HCT116 (cell line): ENCODE results near the gene CARS1. TPM values are rescaled to one million over a fixed set of nuclear protein-coding genes. Genes with fewer than 3 reads are reported as not detected.

Experiments used
- ATAC-seq: fragments of 200-7000 bp; cut with Tn5 transposase; 2 replicates; pipeline ENCODE4 v1.9.1; 2020; ENCODE audit warnings: mild to moderate bottlenecking, moderate library complexity
- BruUV-seq: library from RNA; stranded (reverse); fragments of 400-500 nt; replicated peaks from 2 replicates; lab custom pipeline; 2021; lab: Mats Ljungman, UMichigan
- CTCF ChIA-PET: fragments of 300-600 bp; sonication (Branson Sonifier 250); formaldehyde crosslinking; loops from one replicate; lab custom pipeline; 2021; ENCODE audit warnings: antibody characterized with exemption; lab: Charles Lee
- POLR2A ChIA-PET: fragments of 300-600, 350-600 bp; sonication (Branson Sonifier 250); formaldehyde crosslinking; loops from one replicate; lab custom pipeline; 2021; ENCODE audit warnings: antibody characterized with exemption; lab: Charles Lee
- RAD21 ChIA-PET, 2 experiments: fragments of 300-600 bp; sonication (Branson Sonifier 250); formaldehyde crosslinking; loops; one replicate each; lab custom pipeline; 2023; ENCODE audit warnings: low total read pairs in 2 of 2; ENCODE audit not compliant: uncharacterized antibody in 2 of 2, unreplicated experiment in 2 of 2, low non-redundant PET in 1 of 2; lab: Charles Lee
- DNase-seq: peaks from one replicate; pipeline ENCODE4 v3.0.0-alpha.2; 2010; ENCODE audit warnings: low read depth, low spot score
- H2AFZ ChIP-seq: fragments of 200-600 bp; shearing (Covaris generic), sonication (generic); 2 replicates; pipeline ENCODE4 v1.6.1; 2017; ENCODE audit warnings: low read depth, mixed run types, mixed read lengths, antibody characterized with exemption, low read length; ENCODE audit not compliant: poor library complexity, severe bottlenecking
- H3K27ac ChIP-seq: 2 replicates; pipeline ENCODE4 v1.5.1; 2012; ENCODE audit warnings: low read depth, low read length
- H3K27me3 ChIP-seq: fragments of 200-600 bp; sonication (generic); 2 replicates; pipeline ENCODE4 v1.6.1; 2016; ENCODE audit warnings: mixed run types, low read length, mixed read lengths; ENCODE audit not compliant: insufficient read depth
- H3K36me3 ChIP-seq, 2 experiments: fragments of 200-500 bp in 1 of 2; fragments of 200-600 bp in 1 of 2; sonication (Bioruptor generic) in 1 of 2; sonication (generic) in 1 of 2; 2 replicates each; pipeline versions ENCODE4 v1.5.1 to v1.6.1; 2014 to 2016; ENCODE audit warnings: low read length in 2 of 2, inconsistent platforms in 1 of 2, mixed read lengths in 1 of 2, mixed run types in 1 of 2; ENCODE audit not compliant: insufficient read depth in 2 of 2, control insufficient read depth in 1 of 2
- H3K4me1 ChIP-seq, 2 experiments: fragments of 200-600 bp in 1 of 2; sonication (generic) in 1 of 2; 2 replicates each; pipeline versions ENCODE4 v1.5.1 to v1.6.1; 2012 to 2017; ENCODE audit warnings: low read length in 2 of 2, inconsistent platforms in 1 of 2, mild to moderate bottlenecking in 1 of 2, mixed read lengths in 1 of 2, mixed run types in 1 of 2, moderate library complexity in 1 of 2; ENCODE audit not compliant: insufficient read depth in 2 of 2, control insufficient read depth in 1 of 2
- H3K4me2 ChIP-seq: fragments of 200-600 bp; sonication (generic); 2 replicates; pipeline ENCODE4 v1.6.1; 2017; ENCODE audit warnings: mixed run types, low read length, mixed read lengths
- H3K4me3 ChIP-seq, 2 experiments: fragments of 200-600 bp in 1 of 2; sonication (generic) in 1 of 2; replicated peaks in 1 of 2; 2 replicates each; pipeline ENCODE4 v1.5.1; 2011 to 2016; ENCODE audit warnings: low read length in 2 of 2, control low read depth in 1 of 2, low read depth in 1 of 2, mild to moderate bottlenecking in 1 of 2, mixed read lengths in 1 of 2, mixed run types in 1 of 2
- H3K79me2 ChIP-seq: fragments of 200-600 bp; sonication (generic); 2 replicates; pipeline ENCODE4 v1.6.1; 2017; ENCODE audit warnings: mild to moderate bottlenecking, mixed run types, low read length, moderate library complexity, mixed read lengths; ENCODE audit not compliant: insufficient read depth
- H3K9ac ChIP-seq: fragments of 200-600 bp; sonication (generic); 2 replicates; pipeline ENCODE4 v1.6.1; 2016; ENCODE audit warnings: low read length, mixed read lengths
- H3K9me2 ChIP-seq: fragments of 200-600 bp; sonication (generic), shearing (Covaris generic); 2 replicates; pipeline ENCODE4 v1.6.1; 2017; ENCODE audit warnings: mixed run types, mild to moderate bottlenecking, moderate library complexity; ENCODE audit not compliant: insufficient read depth
- H3K9me3 ChIP-seq, 2 experiments: fragments of 200-500 bp in 1 of 2; fragments of 200-600 bp in 1 of 2; sonication (Bioruptor generic) in 1 of 2; sonication (generic) in 1 of 2; 2 replicates each; pipeline ENCODE4 v1.6.1; 2014 to 2017; ENCODE audit warnings: low read length in 2 of 2, mixed read lengths in 2 of 2, inconsistent platforms in 1 of 2, low read depth in 1 of 2, mild to moderate bottlenecking in 1 of 2, mixed run types in 1 of 2, moderate library complexity in 1 of 2; ENCODE audit not compliant: control insufficient read depth in 1 of 2, insufficient read depth in 1 of 2
- H4K20me1 ChIP-seq: fragments of 200-600 bp; sonication (generic), shearing (Covaris generic); 2 replicates; pipeline ENCODE4 v1.6.1; 2017; ENCODE audit warnings: mixed run types, mild to moderate bottlenecking, moderate library complexity; ENCODE audit not compliant: insufficient read depth
- ATF3 ChIP-seq: IDR thresholded peaks from 2 replicates; pipeline ENCODE4 v1.6.1; 2012
- CEBPB ChIP-seq: IDR thresholded peaks from 2 replicates; pipeline ENCODE4 v1.6.1; 2012; ENCODE audit warnings: low read depth
- EGR1 ChIP-seq: IDR thresholded peaks from 2 replicates; pipeline ENCODE4 v1.6.1; 2012; ENCODE audit warnings: low read depth
- ELF1 ChIP-seq: IDR thresholded peaks from 2 replicates; pipeline ENCODE4 v1.6.1; 2012; ENCODE audit warnings: low read depth, borderline replicate concordance
- JUND ChIP-seq: IDR thresholded peaks from 2 replicates; pipeline ENCODE4 v1.6.1; 2012
- MAX ChIP-seq: IDR thresholded peaks from 2 replicates; pipeline ENCODE4 v1.6.1; 2012
- POLR2AphosphoS5 ChIP-seq: IDR thresholded peaks from 2 replicates; pipeline ENCODE4 v1.6.1; 2011; ENCODE audit warnings: mild to moderate bottlenecking, low read depth, low read length, moderate library complexity
- RAD21 ChIP-seq: IDR thresholded peaks from 2 replicates; pipeline ENCODE4 v1.6.1; 2012; ENCODE audit warnings: low read depth, mild to moderate bottlenecking
- SP1 ChIP-seq: IDR thresholded peaks from 2 replicates; pipeline ENCODE4 v1.6.1; 2012; ENCODE audit warnings: low read depth
- TCF7L2 ChIP-seq: IDR thresholded peaks from 2 replicates; pipeline ENCODE4 v1.7.0; 2011; ENCODE audit warnings: borderline replicate concordance, inconsistent platforms; ENCODE audit not compliant: insufficient read depth, insufficient read length; ENCODE audit errors: extremely low read depth
- YY1 ChIP-seq: IDR thresholded peaks from 2 replicates; pipeline ENCODE4 v1.6.1; 2011; ENCODE audit warnings: low read length, low read depth, moderate library complexity, mild to moderate bottlenecking; ENCODE audit not compliant: insufficient replicate concordance; ENCODE audit errors: extremely low read depth
- ZBTB33 ChIP-seq: IDR thresholded peaks from 2 replicates; pipeline ENCODE4 v1.6.1; 2011; ENCODE audit warnings: mild to moderate bottlenecking, low read length, moderate library complexity; ENCODE audit not compliant: insufficient replicate concordance; ENCODE audit errors: extremely low read depth
- ZNF274 ChIP-seq: fragments of 200-500 bp; sonication (Bioruptor generic); IDR thresholded peaks from 2 replicates; pipeline ENCODE4 v1.6.1; 2014; ENCODE audit warnings: mild to moderate bottlenecking, low read depth, low read length, inconsistent platforms
- intact Hi-C: fragments of 100-400 bp; cut with micrococcal nuclease; formaldehyde crosslinking; loops from 2 replicates; pipeline ENCODE4 v1.10.0; 2022
- total RNA-seq: library from RNA; stranded (reverse); gene quantifications from one replicate; pipeline ENCODE4 v1.2.1, GENCODE V29; 2021; ENCODE audit not compliant: unreplicated experiment

Gene CARS1
- total RNA-seq, 1 experiment from 2014 or later, result 124 TPM

- no peaks in the 10 kb centered on the region for H3K9me2 ChIP-seq
- intact Hi-C loops, result no loop called here
- H3K27ac ChIP-seq, result no peak overlapping the region
- H3K27me3 ChIP-seq, result no peaks in the 10 kb centered on the region
- TF ChIP-seq EGR1 (no peak), YY1 (no peak), RAD21 (no peak), SP1 (no peak), ZNF274 (no peak)
- ChIA-PET CTCF (interaction anchor here (1.0 kb wide), 1 partner anchor 8 kb away, joined by 3 read pairs; no protein-coding TSS in a partner anchor), RAD21 (no interaction called here), POLR2A (no interaction called here)
- ATAC-seq, result no peak
- H3K9ac ChIP-seq, result no peak overlapping the region
- DNase-seq, result no peak
- H3K4me2 ChIP-seq, result no peak overlapping the region
- no TSS peak for BruUV-seq
- H2AFZ ChIP-seq, result no peak overlapping the region
- H3K79me2 ChIP-seq, result no peaks in the 10 kb centered on the region
- H3K36me3 ChIP-seq, result peaks cover 0 to 3% of the 10 kb centered on the region in 2 experiments; a peak in 1 of 4 replicates
- no peak overlapping the region for H3K4me3 ChIP-seq
- no peaks in the 10 kb centered on the region for H3K9me3 ChIP-seq
- peaks cover 2 to 15% of the 10 kb centered on the region in 2 experiments for H3K4me1 ChIP-seq
- H4K20me1 ChIP-seq, result no peaks in the 10 kb centered on the region
These were observed 37.1 kb upstream of the CARS1 start for GRCh38 chr11:3094223-3094824.

GRCh38 chr11:3093281-3094191 is 36.3 kb upstream of the CARS1 start:
- BruUV-seq, result no TSS peak
- ChIA-PET CTCF (no interaction called here), POLR2A (no interaction called here)
- TF ChIP-seq ELF1 (no peak), JUND (no peak), POLR2AphosphoS5 (no peak), ZBTB33 (no peak), CEBPB (no peak), TCF7L2 (no peak), ATF3 (no peak), MAX (no peak)

More at GRCh38 chr11:3093281-3094191, 36.3 kb upstream of the CARS1 start:
- Histone ChIP-seq H3K9me2 (no peaks in the 10 kb centered on the region), H3K9me3 (no peaks in the 10 kb centered on the region), H3K36me3 (no peaks in the 10 kb centered on the region), H3K9ac (no peak overlapping the region), H3K79me2 (no peaks in the 10 kb centered on the region), H3K4me1 (peaks cover 2 to 17% of the 10 kb centered on the region in 2 experiments), H3K27ac (no peak overlapping the region), H2AFZ (no peak overlapping the region), H3K27me3 (no peaks in the 10 kb centered on the region), H3K4me2 (no peak overlapping the region), H4K20me1 (no peaks in the 10 kb centered on the region), H3K4me3 (no peak overlapping the region)
- ATAC-seq (peak; percentile 19; the same call in 1 of the 2 replicates), DNase-seq (no peak)
- RAD21 ChIA-PET, result no interaction called here
- intact Hi-C loops, result loop anchor here (2.0 kb wide), 1 partner anchor 561 kb away; no protein-coding TSS in a partner anchor
